Stimulated activated CD8-positive, alpha-beta memory T cell treated with anti-CD3 and anti-CD28 coated beads, Interleukin-12 subunit alpha, Interleukin-12 subunit beta, amount 100 ng/mL, for 24 hours (primary cell): ENCODE measurements around the gene RPP30.
"Not testable (repeated sequence)": the region's sequence is repeated elsewhere in the genome, so short reads cannot be mapped to it uniquely, and the experiment has no call there.

ENCODE experiments used
- DNase-seq: peaks from one replicate; pipeline ENCODE4 v3.0.0-alpha.2; 2020; ENCODE audit errors: extremely low read depth

RPP30 gene

GRCh38 chr10:90871279-90871765, 452 bp upstream of the RPP30 start:
- no peak for DNase-seq

- no peak for DNase-seq
Measured at GRCh38 chr10:90872648-90873020, 860 bp downstream of the RPP30 start.

GRCh38 chr10:90879062-90879461, 7.3 kb downstream of the RPP30 start:
- no peak for DNase-seq

GRCh38 chr10:90880059-90880719, 8.4 kb downstream of the RPP30 start:
- DNase-seq = not testable (repeated sequence)

GRCh38 chr10:90884431-90884830, 12.7 kb downstream of the RPP30 start:
- no peak for DNase-seq

GRCh38 chr10:90885176-90885575, 13.4 kb downstream of the RPP30 start:
- DNase-seq = no peak

GRCh38 chr10:90887555-90887954, 15.8 kb downstream of the RPP30 start:
- DNase-seq = no peak

GRCh38 chr10:90888387-90888786, 16.6 kb downstream of the RPP30 start:
- no peak for DNase-seq

GRCh38 chr10:90889636-90890035, 17.9 kb downstream of the RPP30 start:
- DNase-seq = no peak

- no peak for DNase-seq
Measured at GRCh38 chr10:90890347-90890746, 18.6 kb downstream of the RPP30 start.

GRCh38 chr10:90893190-90893589, 21.4 kb downstream of the RPP30 start:
- DNase-seq = no peak

GRCh38 chr10:90896916-90897315, 25.1 kb downstream of the RPP30 start:
- not testable (repeated sequence) for DNase-seq

- no peak for DNase-seq
Measured at GRCh38 chr10:90905925-90906324, 34.2 kb downstream of the RPP30 start.

GRCh38 chr10:90906596-90906995, 34.8 kb downstream of the RPP30 start:
- DNase-seq = no peak

- no peak for DNase-seq
Measured at GRCh38 chr10:90911133-90912051, 39.6 kb downstream of the RPP30 start.

- no peak for DNase-seq
Measured at GRCh38 chr10:90912174-90912573, 40.4 kb downstream of the RPP30 start.

GRCh38 chr10:90912854-90913479, 41.2 kb downstream of the RPP30 start:
- no peak for DNase-seq

GRCh38 chr10:90913774-90914420, 42.1 kb downstream of the RPP30 start:
- DNase-seq = no peak

GRCh38 chr10:90914992-90915765, 43.4 kb downstream of the RPP30 start:
- DNase-seq = no peak

- DNase-seq = no peak
Measured at GRCh38 chr10:90915766-90916075, 43.9 kb downstream of the RPP30 start.
